Iris pigment epithelial cell (primary cell): Measurements from ENCODE around the gene LMTK2.
"Not testable (repeated sequence)": the region's sequence is repeated elsewhere in the genome, so short reads cannot be mapped to it uniquely, and the experiment has no call there.

ENCODE experiments used
- DNase-seq: peaks from one replicate; pipeline ENCODE4 v3.0.0-alpha.2; 2011; ENCODE audit warnings: low read depth

LMTK2 gene

GRCh38 chr7:98105942-98106544, 619 bp upstream of the LMTK2 start:
- no peak for DNase-seq

DNA sequence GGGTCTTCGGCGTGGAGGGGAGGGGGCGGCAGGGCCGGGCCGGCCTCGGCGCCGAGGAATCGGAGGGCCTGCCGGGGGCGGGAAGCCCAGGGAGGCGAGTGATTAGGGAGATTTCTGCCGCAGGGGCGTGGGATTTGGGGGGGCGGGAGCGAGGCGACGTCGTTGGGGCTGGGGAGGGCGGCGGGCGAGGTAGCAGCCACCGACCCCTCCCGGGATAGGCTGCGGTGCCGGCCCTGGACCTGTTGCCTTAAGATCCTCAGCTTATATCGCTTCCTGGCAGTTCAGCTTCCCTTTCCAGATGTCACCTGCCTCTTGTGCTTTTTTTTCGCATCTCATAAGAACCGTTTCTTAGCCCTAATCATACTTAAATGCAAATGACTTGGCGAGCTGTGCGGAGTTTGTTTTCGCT, 655 bp downstream of the LMTK2 start:
- DNase-seq = peak; percentile 14

DNA sequence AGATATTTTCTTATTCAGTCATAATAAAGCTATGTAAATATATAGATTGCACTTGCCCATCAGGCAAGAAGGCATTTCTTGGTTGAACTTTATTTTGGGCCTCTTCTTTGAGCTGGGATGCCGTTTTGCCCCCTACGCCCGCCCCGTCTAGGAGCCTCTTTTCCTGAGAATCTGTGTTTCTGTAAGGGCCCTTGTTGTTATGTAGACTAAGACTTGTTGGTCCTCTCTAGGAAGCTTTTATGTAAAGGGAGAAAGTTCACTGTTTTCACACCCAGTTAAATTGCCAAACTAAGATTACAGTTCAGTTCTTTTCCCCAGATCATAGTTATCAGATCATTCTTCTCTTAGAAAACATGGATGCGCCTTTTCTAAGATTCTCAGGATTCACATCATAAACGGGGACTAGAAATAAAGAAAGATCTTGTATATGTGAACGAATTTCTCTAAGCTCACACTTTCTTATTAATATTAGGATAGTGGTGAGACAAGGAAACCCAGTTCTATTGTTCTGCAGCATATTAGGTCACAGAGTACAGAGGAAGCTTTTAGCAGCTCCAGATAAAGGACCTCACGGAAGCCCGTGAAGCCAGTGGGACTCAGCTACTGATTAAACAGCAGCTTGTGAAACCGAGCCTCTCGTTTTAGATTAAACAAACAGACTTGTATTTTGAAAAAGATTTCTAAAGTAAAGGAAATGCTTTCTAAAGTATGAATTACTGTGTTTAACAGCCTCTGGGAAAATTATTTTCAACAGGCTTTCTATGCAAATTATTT, 3.8 kb downstream of the LMTK2 start:
- peak; percentile 41 for DNase-seq

- no peak for DNase-seq
These were observed 5.4 kb downstream of the LMTK2 start for GRCh38 chr7:98112077-98112476.

GRCh38 chr7:98115746-98116525, 9.3 kb downstream of the LMTK2 start:
- DNase-seq = no peak

GRCh38 chr7:98116656-98117461, 10.2 kb downstream of the LMTK2 start:
- DNase-seq = peak; percentile 78

- peak; percentile 90 for DNase-seq
These were observed 12.7 kb downstream of the LMTK2 start for GRCh38 chr7:98119256-98119918.

DNA sequence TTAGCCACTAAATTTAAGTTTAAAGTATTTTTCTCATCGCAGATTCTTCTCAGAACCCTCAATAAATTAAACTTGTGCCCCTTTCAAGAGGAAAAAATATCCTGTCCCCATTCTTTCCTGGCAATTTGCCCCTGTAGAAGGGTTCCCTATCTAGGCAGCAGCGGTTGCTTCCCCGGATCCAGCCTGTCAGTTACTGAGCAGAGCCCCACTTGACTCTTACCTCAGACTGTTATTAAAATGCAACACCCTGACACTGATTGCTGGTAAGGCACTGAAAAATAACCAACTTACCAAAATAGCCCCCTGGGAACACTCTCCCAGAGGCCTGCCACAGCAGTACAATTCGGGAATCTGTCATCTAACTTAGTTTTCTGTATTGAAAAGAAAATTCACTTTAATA, 13.9 kb downstream of the LMTK2 start:
- DNase-seq = no peak

DNA sequence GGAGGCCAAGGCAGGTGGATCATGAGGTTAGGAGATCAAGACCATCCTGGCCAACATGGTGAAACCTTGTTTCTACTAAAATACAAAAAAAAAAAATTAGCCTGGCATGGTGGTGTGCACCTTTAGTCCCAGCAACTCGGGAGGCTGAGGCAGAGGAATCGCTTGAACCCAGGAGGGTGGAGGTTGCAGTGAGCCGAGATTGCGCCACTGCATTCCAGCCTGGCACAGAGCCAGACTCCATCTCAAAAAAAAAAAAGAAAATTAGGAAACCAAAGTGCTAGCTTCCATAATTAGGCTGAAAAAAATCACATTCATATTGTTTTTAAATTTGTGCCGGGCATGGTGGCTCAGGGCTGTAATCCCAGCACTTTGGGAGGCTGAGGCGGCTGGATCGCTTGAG, 14.7 kb downstream of the LMTK2 start:
- not testable (repeated sequence) for DNase-seq

DNA sequence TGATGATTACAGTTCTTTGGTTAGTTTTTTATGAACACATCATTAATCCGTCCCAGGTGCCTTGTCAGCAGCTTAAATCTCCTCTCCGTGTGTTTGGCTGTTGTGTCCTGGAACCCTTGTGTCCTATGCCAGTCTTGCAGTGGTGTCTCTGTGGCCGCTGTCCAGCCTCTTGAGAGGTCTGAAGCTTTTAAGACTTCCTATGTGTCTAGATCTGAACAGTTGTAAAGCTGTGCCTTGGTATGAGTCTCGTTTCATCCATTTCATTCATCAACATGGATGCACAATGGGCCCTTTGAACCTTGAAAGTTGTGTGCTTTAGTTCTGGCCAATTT, 16.7 kb downstream of the LMTK2 start:
- DNase-seq = no peak

GRCh38 chr7:98125759-98126158, 19.1 kb downstream of the LMTK2 start:
- no peak for DNase-seq

- DNase-seq = peak; percentile 55
These were observed 19.9 kb downstream of the LMTK2 start for GRCh38 chr7:98126311-98127142.

DNA sequence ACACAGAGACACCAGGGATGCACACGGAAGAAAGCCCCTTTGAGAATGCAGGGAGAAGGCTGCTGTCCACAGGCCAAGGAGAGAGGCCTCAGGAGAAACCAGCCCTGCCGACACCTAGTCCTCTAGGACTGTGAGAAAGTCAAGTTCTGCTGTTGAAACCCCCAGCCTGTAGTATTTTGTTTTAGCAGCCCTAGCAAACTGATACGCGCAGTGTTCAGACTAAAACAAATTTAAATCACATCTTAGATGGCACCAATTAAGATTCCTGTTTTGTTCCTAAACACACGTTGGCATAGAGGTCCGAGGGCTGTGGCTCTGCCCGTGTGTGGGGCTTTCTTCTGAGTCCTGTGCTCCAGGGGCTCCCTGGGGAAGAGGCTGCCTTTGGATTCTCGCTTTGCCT, 21.7 kb downstream of the LMTK2 start:
- no peak for DNase-seq

GRCh38 chr7:98130959-98131358, 24.3 kb downstream of the LMTK2 start:
- DNase-seq = peak; percentile 11

- peak; percentile 69 for DNase-seq
These were observed 26.5 kb downstream of the LMTK2 start for GRCh38 chr7:98133181-98133580.

DNA sequence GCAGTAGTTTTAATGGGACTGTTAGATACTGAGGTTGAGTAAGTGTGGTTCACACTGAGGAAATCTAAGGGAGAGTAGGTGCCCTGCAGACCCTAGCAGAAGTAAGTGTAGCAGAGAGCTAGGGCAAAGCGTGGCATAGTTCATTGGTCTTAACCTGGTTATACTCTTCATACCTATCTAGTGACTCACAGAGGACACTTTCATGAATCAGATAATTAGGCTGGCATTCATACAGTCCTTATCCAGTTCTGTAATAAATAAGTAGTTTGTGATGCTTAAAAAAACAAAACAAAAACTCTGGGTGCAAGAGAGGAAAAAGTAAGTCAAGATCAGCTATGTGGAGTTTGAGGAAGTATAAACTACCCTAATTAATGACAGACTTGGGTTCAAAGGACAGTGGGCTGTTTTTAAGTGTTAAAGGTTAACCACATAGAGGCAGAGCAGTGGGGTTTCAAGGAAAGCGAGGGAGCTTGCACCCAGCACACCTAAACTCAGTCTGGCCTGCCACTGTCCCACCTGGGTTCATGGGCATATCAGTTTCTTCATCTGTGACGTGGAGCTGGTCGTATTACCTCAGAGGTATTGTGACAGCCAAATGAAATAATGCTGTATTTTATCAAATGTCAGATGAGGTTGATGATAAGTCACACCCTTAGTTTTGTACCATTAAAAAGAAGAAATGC, 27.1 kb downstream of the LMTK2 start:
- peak; percentile 24 for DNase-seq

GRCh38 chr7:98134420-98135228, 28.0 kb downstream of the LMTK2 start:
- no peak for DNase-seq

GRCh38 chr7:98135984-98136383, 29.3 kb downstream of the LMTK2 start:
- DNase-seq = no peak

DNA sequence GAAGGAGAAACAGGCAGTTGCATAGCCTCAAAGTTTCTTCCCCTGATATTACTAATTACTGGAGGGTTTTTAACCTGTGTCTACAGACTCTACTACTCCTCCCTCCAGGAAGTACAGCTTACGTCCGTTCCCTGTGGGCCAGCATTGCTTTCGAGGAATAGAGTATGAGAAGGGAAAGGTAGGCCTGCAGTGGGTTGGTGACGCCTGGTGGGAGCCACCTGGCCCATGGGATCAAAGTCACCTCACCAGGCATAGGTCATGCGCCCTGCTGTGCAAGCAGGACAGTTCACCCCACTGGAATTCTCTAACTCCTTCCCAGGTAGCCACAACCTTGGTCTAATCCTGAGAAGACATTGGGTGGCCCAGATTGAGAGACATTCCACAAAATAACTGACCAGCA, 29.8 kb downstream of the LMTK2 start:
- no peak for DNase-seq
